ENCODE results near the gene PSD4. TPM values are rescaled to one million over a fixed set of nuclear protein-coding genes. Genes with fewer than 3 reads are reported as not detected.

Gene PSD4
- total RNA-seq, 1 experiment from 2014 or later, result 1.0 TPM

DNA sequence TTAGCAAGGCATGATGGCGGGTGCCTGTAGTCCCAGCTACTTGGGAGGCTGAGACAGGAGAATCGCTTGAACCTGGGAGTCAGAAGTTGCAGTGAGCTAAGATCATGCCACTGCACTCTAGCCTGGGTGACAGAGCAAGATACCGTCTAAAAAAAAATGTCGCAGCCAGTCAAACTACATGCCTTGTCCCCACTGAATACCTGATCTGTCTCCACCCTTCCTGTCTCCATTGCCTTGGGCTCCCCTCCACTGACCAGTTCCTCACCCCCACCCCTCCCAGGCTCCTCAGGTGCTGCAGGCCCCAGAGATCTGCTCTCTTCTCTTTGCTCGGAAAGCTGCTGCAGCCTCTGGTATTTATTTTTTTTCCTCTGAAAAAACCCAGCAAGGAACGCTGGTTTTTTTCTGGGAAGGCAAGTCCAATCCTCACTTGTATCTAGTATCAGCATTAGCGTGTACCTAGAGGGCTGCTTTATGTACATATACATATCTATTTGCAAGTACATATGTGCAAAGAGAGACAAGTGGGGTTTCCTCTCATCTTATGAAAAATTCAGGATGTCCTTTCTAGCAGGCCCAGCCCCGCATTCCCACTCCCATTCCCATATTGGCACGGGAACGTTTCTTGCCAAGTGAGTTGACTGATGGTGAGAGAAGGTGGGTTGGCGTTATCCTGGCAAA lies 4.4 kb downstream of the PSD4 start:
- no peak overlapping the region for H3K4ac ChIP-seq (ENCODE audit: low read depth, low read length)
- H3K9me3 ChIP-seq (ENCODE audit: control insufficient read depth, low read depth, low read length), result no peaks in the 10 kb centered on the region
- H2BK12ac ChIP-seq (ENCODE audit: insufficient read length, low read depth, low read length), result no peak overlapping the region
- H2BK5ac ChIP-seq (ENCODE audit: insufficient read length, low read length), result no peak overlapping the region
- no peak for DNase-seq
- no peaks in the 10 kb centered on the region for H3K23me2 ChIP-seq (ENCODE audit: insufficient read length, low read depth, low read length, poor library complexity, severe bottlenecking)
- H2BK20ac ChIP-seq (ENCODE audit: low read depth, low read length, poor library complexity, severe bottlenecking), result no peak overlapping the region
- H3K14ac ChIP-seq (ENCODE audit: insufficient read depth, low read length), result no peak overlapping the region
- H3K23ac ChIP-seq (ENCODE audit: insufficient read length, low read depth, low read length), result no peak overlapping the region
- WGBS (ENCODE audit: extremely low coverage, insufficient read length, low lambda C conversion rate), result no CpG with 5 or more reads among the region's 11 CpGs
- H2AFZ ChIP-seq (ENCODE audit: low read length), result no peak overlapping the region
- no peak overlapping the region for H3K4me3 Mint-ChIP-seq
- peaks cover 26 to 30% of the 10 kb centered on the region in 2 experiments for H3K4me1 Mint-ChIP-seq
- no peak overlapping the region for H4K91ac ChIP-seq (ENCODE audit: insufficient read length, low read depth, low read length)
- H3K18ac ChIP-seq (ENCODE audit: insufficient read length, low read depth, low read length), result no peak overlapping the region
- TF ChIP-seq, protein P1, sequence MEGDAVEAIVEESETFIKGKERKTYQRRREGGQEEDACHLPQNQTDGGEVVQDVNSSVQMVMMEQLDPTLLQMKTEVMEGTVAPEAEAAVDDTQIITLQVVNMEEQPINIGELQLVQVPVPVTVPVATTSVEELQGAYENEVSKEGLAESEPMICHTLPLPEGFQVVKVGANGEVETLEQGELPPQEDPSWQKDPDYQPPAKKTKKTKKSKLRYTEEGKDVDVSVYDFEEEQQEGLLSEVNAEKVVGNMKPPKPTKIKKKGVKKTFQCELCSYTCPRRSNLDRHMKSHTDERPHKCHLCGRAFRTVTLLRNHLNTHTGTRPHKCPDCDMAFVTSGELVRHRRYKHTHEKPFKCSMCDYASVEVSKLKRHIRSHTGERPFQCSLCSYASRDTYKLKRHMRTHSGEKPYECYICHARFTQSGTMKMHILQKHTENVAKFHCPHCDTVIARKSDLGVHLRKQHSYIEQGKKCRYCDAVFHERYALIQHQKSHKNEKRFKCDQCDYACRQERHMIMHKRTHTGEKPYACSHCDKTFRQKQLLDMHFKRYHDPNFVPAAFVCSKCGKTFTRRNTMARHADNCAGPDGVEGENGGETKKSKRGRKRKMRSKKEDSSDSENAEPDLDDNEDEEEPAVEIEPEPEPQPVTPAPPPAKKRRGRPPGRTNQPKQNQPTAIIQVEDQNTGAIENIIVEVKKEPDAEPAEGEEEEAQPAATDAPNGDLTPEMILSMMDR (conservative IDR thresholded peaks at IDR 0.05), result no peak
- no peak overlapping the region for H2AK5ac ChIP-seq (ENCODE audit: insufficient read length, low read length)
- H4K20me1 ChIP-seq (ENCODE audit: control insufficient read depth, insufficient read depth, insufficient read length), result no peaks in the 10 kb centered on the region
- no peaks in the 10 kb centered on the region for H3K9me3 Mint-ChIP-seq
- H3K79me1 ChIP-seq (ENCODE audit: insufficient read depth, low read depth, low read length, poor library complexity, severe bottlenecking), result no peaks in the 10 kb centered on the region
- no peak overlapping the region for H4K8ac ChIP-seq (replicated peaks; ENCODE audit: insufficient read length, low read depth, low read length)
- H2BK120ac ChIP-seq (ENCODE audit: low read depth, low read length, poor library complexity, severe bottlenecking), result no peak overlapping the region
- H3K56ac ChIP-seq (ENCODE audit: insufficient read length, low read depth, low read length), result no peak overlapping the region
- H2BK15ac ChIP-seq (ENCODE audit: low read depth, low read length), result no peak overlapping the region
- no peaks in the 10 kb centered on the region for H3K27me3 ChIP-seq (ENCODE audit: insufficient read depth, low read length)
- H3K9ac ChIP-seq (ENCODE audit: extremely low read depth, insufficient read length, low read length), result no peak overlapping the region
- peak overlapping the region in 1 of 3 experiments; percentile 87; a peak in 1 of 7 replicates for H3K27ac Mint-ChIP-seq
- no peak overlapping the region for H4K5ac ChIP-seq (ENCODE audit: insufficient read length, low read depth, low read length)
- H3K4me1 ChIP-seq (ENCODE audit: insufficient read depth, low read length), result no peaks in the 10 kb centered on the region; the same call in 1 of the 2 replicates
- H3K27ac ChIP-seq (ENCODE audit: insufficient read length, low read depth, low read length), result no peak overlapping the region
- H3T11ph ChIP-seq (ENCODE audit: low read length), result no peak overlapping the region
- H3K36me3 Mint-ChIP-seq (ENCODE audit: insufficient read depth in 1 of 3, low read depth in 3 of 3), result no peaks in the 10 kb centered on the region; a peak in 2 of 7 replicates
- H3K27me3 Mint-ChIP-seq (ENCODE audit: low read depth), result peaks cover 6% of the 10 kb centered on the region
- no peak overlapping the region for H3K4me2 ChIP-seq (ENCODE audit: insufficient read depth, insufficient read length, low read length)
- no peaks in the 10 kb centered on the region for H3K79me2 ChIP-seq (ENCODE audit: insufficient read depth, low read length)
